ACHN (cell line): ENCODE measurements around the gene THBS1.
A peak's percentile ranks its signal among the peaks of the same experiment; 100 is the strongest.

Experiments
- DNase-seq: peaks from one replicate; pipeline ENCODE4 v3.0.0-alpha.2; 2015
- in situ Hi-C: cut with HindIII; loops from 2 replicates; pipeline ENCODE4 v1.10.0; 2017; ENCODE audit warnings: low sequenced_read_pairs, low pct_ligation_motif_present, low pct_unique_long_range_greater_than_20kb

Gene THBS1

GRCh38 chr15:39564972-39565665 lies 15.8 kb upstream of the THBS1 start:
- DNase-seq: no peak
- in situ Hi-C loops: no loop called here

DNA sequence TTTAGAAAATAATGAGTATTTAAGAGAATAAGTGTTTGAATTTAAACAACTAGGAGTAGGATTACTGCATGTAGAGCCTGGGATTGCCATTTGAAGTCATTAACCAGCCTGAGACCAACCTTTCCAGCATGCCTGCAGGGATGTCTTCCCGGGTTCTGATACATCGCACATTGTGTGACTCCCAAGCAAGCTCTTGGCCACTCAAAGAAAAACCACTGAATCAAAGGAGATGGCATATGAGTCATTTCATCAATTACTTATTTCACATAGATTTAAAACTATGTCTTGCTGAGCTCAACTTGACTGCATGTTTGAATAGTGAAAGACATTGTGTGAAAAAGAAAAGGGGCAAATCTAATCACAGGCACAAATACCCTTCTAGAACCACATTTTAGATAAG lies 15.0 kb upstream of the THBS1 start:
- in situ Hi-C loops: no loop called here
- DNase-seq: peak; percentile 7

- no peak for DNase-seq
- in situ Hi-C loops: no loop called here
Measured at GRCh38 chr15:39573287-39573686, 7.6 kb upstream of the THBS1 start.

- no peak for DNase-seq
- in situ Hi-C loops: no loop called here
Measured at GRCh38 chr15:39573844-39574243, 7.0 kb upstream of the THBS1 start.

DNA sequence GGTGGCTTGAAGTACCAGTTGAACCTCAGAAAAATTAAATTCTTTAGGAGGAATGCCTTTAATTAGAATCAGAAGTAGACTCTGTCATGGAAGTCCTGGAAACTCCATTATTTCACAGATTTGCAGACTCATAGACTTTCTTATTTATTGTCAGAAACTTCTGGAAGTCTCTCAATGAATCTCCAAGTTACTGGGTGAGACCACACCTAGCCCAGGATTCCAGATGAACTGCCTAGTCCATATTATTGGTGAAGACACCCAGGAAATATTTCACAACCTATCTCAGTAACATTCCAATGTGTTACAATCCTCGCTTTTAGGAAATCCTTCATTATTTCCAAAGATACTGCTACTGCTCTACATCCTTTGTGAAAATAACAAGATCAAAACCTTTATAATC lies 6.5 kb upstream of the THBS1 start:
- DNase-seq: no peak
- in situ Hi-C loops: no loop called here

DNA sequence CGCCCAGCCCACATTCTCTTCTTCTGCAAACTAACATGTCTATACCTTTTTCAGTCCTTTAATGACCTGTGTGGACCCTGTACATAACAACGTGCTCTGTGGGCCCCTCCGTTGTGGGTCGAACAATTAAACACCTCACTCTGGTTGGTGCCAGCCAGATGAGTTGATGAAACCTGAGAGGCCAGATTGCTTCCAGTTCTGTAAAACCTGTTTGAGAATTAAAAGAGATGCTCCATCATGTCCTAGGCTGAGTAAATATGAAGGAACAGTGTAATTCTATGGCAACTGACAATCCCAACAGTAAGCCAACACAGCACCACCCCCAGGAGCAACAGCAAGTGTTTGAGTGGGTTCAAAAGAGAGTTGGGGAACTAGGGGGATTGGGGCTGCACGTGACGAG lies 5.7 kb upstream of the THBS1 start:
- in situ Hi-C loops: no loop called here
- no peak for DNase-seq

DNA sequence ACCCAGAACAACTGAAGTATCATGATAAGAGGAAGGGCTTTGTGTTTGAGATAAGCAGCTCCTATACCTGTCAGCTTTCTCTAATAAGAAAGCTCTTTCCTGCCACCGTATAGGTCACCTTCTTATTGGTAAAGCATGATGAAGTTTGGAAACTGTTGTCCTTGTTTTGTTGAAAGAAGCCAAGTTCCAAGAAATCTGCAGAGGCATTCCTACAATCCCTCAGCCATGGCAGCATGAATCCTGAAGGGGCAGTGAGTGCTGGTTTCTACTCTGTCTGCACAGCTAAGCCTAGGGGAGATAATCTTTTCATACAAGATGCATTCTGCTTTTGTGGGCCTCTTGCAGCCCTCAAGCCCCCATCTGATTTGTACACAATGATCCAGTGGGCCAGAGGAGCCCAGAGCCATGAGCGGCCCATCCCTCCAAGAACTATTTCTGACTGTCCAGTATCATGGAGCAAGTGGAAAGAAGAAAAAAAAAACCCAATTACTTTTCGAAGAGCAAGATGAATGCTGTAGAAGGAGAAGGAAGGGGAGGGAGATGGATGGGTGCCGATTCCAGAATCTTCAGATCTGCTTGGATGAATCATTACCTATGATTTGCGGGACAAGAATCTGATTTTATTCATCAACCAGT lies 1.9 kb upstream of the THBS1 start:
- peak; percentile 47 for DNase-seq
- in situ Hi-C loops: no loop called here

DNA sequence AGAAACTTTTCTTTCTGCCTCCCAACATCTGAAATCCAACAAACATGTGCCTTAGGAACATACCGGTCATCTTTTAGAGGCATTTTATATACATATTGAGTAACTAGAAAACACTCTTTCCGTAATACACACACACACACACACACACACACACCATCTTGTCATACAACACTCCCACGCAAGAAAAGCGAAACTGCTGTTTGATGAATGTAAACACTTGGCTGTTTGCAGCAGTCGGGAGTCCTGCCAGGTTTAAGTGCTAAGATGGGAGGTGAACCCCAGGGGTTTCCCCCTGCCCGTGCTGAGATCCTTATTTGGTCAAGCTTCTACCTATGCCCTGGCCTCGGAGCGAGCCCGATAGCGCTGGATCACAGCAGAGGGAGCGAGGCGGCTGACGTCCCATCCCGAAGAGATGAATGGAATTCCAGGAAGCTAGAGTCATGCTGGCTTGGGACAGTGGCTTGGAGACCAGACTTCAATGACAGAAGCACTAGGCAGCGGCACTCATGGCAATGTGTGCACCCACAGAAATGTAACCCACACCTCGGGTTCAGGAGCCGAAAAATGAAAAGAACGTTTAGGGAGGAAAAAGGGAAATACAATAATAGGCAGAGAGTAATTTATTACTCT lies 1.3 kb upstream of the THBS1 start:
- in situ Hi-C loops: no loop called here
- peak; percentile 93 for DNase-seq

DNA sequence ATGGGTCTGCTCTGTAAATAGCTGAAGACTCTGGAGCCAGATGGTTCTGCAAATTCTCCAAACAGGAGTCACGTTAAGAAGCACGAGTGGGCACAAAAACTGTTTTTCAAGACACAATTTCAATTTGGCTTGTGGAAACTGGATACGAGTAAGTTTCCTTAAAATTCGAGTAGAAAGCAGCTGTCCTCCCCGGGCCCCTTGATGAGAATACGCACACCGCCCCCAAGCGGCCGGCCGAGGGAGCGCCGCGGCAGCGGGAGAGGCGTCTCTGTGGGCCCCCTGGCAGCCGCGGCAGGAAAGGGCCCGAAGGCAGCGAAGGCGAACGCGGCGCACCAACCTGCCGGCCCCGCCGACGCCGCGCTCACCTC lies 778 bp upstream of the THBS1 start:
- DNase-seq: peak; percentile 88
- in situ Hi-C loops: no loop called here

GRCh38 chr15:39581242-39581792 lies 438 bp downstream of the THBS1 start:
- in situ Hi-C loops: no loop called here
- DNase-seq: peak; percentile 17

DNA sequence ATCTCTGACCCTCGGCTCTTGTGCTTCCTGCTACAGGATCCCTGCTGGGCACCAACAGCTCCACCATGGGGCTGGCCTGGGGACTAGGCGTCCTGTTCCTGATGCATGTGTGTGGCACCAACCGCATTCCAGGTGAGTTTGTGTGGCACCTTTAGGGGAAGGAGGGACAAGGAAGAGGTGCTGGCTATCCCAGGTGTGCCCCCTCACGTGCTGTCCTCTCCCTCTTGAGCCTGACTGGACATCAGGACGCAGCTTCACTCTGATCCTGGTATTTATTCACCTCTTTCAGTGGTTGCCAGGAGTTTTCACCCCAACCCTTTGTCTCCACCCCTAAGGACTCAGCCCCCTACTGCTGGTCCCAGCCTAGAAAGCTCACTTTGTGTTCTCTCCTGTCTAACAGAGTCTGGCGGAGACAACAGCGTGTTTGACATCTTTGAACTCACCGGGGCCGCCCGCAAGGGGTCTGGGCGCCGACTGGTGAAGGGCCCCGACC lies 960 bp downstream of the THBS1 start:
- peak; percentile 52 for DNase-seq
- in situ Hi-C loops: no loop called here

GRCh38 chr15:39582286-39582976 lies 1.6 kb downstream of the THBS1 start:
- DNase-seq: peak; percentile 34
- in situ Hi-C loops: no loop called here

DNA sequence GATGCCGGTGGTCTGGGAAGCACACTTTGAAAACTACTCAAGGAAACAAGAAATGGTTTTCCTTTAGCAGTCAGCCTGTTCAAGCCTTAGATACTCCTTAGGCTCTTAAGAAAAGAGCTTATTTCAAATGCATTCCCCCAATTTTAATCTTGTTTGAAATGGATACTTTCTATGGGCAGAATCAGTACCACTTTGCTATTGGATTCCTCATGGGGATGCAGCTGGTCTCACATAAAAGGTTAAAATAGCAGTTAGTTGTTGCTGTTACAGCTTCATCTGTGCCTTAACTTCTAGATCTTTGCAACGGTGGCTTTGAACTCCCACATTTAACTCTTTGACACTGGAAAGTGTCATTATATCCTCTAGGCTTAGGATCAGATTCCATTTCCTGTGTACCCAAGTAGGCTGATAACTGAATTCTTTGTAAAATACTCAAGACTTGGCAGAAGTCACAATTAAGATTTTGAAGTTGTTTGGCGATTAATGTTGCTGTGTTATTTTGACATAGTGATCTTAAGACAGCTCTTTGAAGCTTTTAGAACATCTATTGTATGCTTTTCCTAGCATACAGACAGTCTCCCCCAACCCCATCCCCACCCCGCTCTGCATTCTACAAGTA lies 2.2 kb downstream of the THBS1 start:
- in situ Hi-C loops: no loop called here

DNA sequence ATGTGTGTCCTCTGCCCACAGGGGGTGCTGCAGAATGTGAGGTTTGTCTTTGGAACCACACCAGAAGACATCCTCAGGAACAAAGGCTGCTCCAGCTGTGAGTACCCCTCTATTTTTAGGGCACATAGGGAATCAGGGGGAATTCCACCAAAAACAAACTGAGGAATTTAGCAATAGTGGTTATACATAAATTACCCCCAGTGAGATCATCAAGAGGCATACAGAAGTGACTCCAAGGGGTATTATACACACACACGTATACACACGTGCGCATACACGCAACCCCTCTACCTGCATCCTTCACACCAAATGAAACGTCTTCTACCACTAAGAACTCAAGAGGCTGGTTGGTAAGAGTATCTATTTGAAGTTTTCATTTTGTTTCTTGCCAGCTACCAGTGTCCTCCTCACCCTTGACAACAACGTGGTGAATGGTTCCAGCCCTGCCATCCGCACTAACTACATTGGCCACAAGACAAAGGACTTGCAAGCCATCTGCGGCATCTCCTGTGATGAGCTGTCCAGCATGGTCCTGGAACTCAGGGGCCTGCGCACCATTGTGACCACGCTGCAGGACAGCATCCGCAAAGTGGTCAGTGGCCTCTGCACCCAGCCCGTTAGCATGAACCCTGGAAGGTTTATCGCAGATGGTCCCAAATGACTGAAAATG lies 2.9 kb downstream of the THBS1 start:
- in situ Hi-C loops: no loop called here
- peak; percentile 59 for DNase-seq

More for the DNA sequence above, 2.2 kb downstream of the THBS1 start:
- peak; percentile 2 for DNase-seq

DNA sequence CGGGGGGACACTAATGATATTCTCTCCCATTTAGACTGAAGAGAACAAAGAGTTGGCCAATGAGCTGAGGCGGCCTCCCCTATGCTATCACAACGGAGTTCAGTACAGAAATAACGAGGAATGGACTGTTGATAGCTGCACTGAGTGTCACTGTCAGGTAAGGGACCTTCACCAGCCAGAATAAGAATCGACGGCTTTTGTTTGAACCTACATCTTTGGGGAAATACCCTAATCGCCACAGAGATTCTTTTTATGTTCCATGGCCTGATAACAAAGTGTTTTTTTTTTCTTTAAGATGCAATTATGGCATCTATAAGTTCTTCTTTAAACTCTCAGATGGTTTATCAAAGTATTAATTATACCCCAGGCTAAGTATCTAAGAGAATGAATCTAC lies 3.4 kb downstream of the THBS1 start:
- DNase-seq: no peak
- in situ Hi-C loops: no loop called here

DNA sequence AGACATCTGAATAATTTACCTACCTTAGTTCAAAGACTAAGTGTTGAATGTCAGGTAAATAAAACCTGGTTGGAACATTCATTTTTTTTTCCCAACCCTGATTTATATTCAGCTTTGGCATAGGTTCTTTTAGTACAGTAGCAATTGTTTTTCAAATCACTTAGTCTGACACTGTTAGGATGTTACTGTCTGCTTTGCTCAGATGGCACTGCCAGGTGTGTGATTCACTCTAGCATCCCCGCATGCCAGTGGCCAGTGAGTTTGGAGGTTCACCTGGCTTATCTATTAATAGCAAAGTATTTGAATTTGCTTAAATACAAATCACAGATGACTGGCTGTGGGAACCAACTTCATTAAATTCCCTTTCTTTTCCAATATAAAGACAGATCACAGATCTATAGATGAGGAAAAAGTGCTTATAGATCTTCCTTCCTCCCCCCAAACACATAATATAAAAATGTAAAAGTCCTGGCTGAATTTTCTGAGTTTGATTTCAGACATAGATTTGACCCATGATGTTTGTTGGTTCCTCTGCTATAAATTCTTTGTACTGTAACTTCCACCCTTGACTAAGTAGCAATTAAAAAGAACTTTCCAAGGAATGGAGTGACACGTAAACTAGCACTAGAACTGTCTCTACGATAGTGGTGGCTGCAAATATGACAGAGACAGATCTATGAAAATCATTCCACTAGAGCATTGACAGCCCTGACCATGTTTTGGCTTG lies 3.9 kb downstream of the THBS1 start:
- DNase-seq: peak; percentile 5

GRCh38 chr15:39585389-39585841 lies 4.5 kb downstream of the THBS1 start:
- peak; percentile 2 for DNase-seq

More for the DNA sequence above, 3.9 kb downstream of the THBS1 start:
- in situ Hi-C loops: no loop called here

More at GRCh38 chr15:39585389-39585841, 4.5 kb downstream of the THBS1 start:
- in situ Hi-C loops: no loop called here
